Breast epithelium (tissue), 4 donors: Measurements from ENCODE around the gene ACOXL. TPM values are rescaled to one million over a fixed set of nuclear protein-coding genes. Genes with fewer than 3 reads are reported as not detected.
A peak's percentile ranks its signal among the peaks of the same experiment; 100 is the strongest.
"Not testable (repeated sequence)": the region's sequence is repeated elsewhere in the genome, so short reads cannot be mapped to it uniquely, and the experiment has no call there.

ENCODE experiments used
- DNase-seq, 2 donors: peaks; one replicate each; pipeline ENCODE4 v3.0.0-alpha.2; 2019; ENCODE audit warnings: low spot score in 2 of 2
- H3K27ac ChIP-seq, 2 donors: fragments of 200-600 bp; sonication (generic) in 1 of 2; one replicate each; pipeline ENCODE4 v1.5.1; 2016 to 2019; ENCODE audit warnings: mild to moderate bottlenecking in 1 of 2
- H3K27me3 ChIP-seq, 2 donors: fragments of 200-600 bp; sonication (generic) in 1 of 2; one replicate each; pipeline versions ENCODE4 v1.5.1 to v1.6.0; 2017 to 2019; ENCODE audit warnings: control low read depth in 1 of 2, mild to moderate bottlenecking in 1 of 2
- H3K36me3 ChIP-seq: fragments of 200-600 bp; one replicate; pipeline ENCODE4 v1.5.1; 2019
- H3K4me1 ChIP-seq, 2 donors: fragments of 200-600 bp; sonication (generic); one replicate each; pipeline ENCODE4 v1.5.1; 2016 to 2019; ENCODE audit warnings: control low read depth in 1 of 2
- H3K4me3 ChIP-seq, 3 donors: fragments of 200-600 bp; sonication (generic); 1 replicate in 2 of 3; 2 replicates in 1 of 3; pipeline ENCODE4 v1.5.1; 2016 to 2019; ENCODE audit warnings: mild to moderate bottlenecking in 3 of 3, moderate library complexity in 2 of 3
- H3K9me3 ChIP-seq, 2 donors: fragments of 200-600 bp; sonication (generic) in 1 of 2; one replicate each; pipeline ENCODE4 v1.5.1; 2016 to 2019; ENCODE audit warnings: control low read depth in 1 of 2
- POLR2A ChIP-seq: fragments of 450-650 bp; IDR thresholded peaks from one replicate; pipeline ENCODE4 v1.6.1; 2016; ENCODE audit warnings: antibody characterized with exemption, mild to moderate bottlenecking, moderate library complexity
- POLR2AphosphoS5 ChIP-seq, 3 donors: sonication (generic); formaldehyde crosslinking; IDR thresholded peaks; one replicate each; pipeline ENCODE4 v1.6.1; 2017; ENCODE audit warnings: antibody characterized with exemption in 3 of 3
- intact Hi-C: fragments of 100-400 bp; cut with DNase I; formaldehyde crosslinking; loops from one replicate; pipeline ENCODE4 v1.15.1; 2023; ENCODE audit warnings: low total_unique reads
- total RNA-seq, 3 donors: library from RNA; depleted of rRNA; stranded (reverse); fragments of >200 nt; gene quantifications; one replicate each; pipeline ENCODE4 v1.1.0, GENCODE V29; 2016
- TF ChIP-seq, protein P1 (sequence below), 3 donors: fragments of 450-650 bp; IDR thresholded peaks; one replicate each; pipeline ENCODE4 v1.5.1; 2016 to 2017; ENCODE audit warnings: antibody characterized with exemption in 3 of 3, mild to moderate bottlenecking in 3 of 3, moderate library complexity in 3 of 3

Gene ACOXL
- not detected for total RNA-seq

DNA sequence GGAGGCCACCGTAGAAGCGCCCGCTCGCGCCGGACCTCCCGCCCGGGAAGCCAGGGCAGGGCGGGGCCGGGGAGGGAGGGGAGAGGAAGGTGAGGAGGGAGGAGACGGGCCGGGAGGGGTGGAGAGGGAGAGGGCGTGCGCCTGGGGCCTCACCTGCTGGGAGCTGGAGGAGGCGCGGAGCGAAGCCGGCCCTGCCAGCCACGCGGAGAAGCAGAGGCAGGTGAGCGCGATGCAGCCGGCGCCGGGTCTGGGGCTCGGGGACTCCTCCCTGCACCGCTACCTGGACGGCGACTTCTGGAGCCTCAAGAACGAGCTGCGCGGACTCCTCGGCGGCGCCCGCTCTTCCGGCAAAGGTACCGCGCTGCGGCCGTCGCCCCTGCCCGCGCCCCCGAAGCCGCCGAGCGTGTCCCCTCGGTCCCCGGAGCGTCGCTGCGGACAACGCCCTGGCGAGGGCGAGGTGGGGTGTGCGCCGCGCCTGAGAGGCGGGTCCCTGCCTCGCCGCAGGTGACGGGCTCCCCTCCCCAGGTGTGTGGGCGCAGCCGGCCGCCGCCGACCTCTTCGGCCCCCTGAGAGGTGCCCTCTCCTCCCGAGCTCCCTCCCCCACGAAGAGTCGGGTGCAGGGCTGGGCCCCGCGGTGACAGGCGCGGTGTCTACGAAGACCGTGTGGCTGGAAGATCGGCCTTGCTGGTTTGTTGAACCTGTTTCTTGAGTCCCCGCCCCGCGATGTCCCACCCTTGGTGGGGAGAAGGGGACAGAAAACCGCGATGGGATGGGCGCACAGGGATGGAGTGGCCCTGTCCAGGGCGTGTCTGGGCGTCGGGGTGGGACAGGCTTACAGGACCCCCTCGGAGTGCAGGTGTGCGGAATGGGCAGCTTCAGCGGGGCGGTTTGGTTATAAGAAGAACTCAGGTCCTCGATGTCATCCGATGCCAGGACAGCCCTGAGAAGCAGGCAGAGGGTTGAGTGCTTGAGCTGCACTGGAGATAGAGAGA lies at the start of gene ACOXL:
Gene ACOXL, plus strand, starts transcription at position 152 of the 992 bp plus-strand sequence. CDS start 35,817 bp downstream, outside the sequence.
- intact Hi-C loops: no loop called here
- Histone ChIP-seq H3K4me1 (no peaks in the 10 kb centered on the region), H3K9me3 (no peaks in the 10 kb centered on the region), H3K4me3 (peak within 1 kb of the TSS in 2 of 3 donors; percentile 36 to 62), H3K36me3 (no peaks in the 10 kb centered on the region), H3K27ac (no peak within 1 kb of the TSS), H3K27me3 (peaks cover 0 to 49% of the 10 kb centered on the region in 2 donors)
- DNase-seq: no peak
- TF ChIP-seq, protein P1, sequence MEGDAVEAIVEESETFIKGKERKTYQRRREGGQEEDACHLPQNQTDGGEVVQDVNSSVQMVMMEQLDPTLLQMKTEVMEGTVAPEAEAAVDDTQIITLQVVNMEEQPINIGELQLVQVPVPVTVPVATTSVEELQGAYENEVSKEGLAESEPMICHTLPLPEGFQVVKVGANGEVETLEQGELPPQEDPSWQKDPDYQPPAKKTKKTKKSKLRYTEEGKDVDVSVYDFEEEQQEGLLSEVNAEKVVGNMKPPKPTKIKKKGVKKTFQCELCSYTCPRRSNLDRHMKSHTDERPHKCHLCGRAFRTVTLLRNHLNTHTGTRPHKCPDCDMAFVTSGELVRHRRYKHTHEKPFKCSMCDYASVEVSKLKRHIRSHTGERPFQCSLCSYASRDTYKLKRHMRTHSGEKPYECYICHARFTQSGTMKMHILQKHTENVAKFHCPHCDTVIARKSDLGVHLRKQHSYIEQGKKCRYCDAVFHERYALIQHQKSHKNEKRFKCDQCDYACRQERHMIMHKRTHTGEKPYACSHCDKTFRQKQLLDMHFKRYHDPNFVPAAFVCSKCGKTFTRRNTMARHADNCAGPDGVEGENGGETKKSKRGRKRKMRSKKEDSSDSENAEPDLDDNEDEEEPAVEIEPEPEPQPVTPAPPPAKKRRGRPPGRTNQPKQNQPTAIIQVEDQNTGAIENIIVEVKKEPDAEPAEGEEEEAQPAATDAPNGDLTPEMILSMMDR (IDR thresholded peaks at IDR 0.05): no peak
- TF ChIP-seq POLR2A (no peak), POLR2AphosphoS5 (IDR thresholded peaks at IDR 0.05) (no peak)

DNA sequence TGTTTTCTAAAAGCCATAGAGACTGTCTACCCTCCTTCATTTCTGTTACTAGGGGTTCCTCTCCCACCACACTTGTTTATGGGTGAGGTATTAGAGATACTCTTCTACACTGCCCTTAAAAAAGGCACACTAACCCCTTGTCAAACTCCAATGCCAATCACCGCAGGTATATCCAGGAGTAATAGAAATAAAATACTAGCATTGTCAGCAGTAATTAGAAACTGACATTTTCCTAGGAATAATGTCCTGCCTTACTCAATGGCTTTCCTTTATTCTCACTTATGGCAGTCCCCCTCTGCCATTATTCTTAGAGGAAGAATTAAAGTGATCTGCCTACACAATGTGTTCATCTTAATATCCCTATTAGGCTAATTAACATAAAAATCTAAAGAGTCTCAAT lies 49.5 kb upstream of the ACOXL start:
- no peaks in the 10 kb centered on the region for H3K36me3 ChIP-seq
- H3K4me1 ChIP-seq: no peaks in the 10 kb centered on the region
- intact Hi-C loops: no loop called here
- no peak overlapping the region for H3K27ac ChIP-seq
- H3K9me3 ChIP-seq: no peaks in the 10 kb centered on the region
- no peak overlapping the region for H3K4me3 ChIP-seq
- H3K27me3 ChIP-seq: no peaks in the 10 kb centered on the region
- DNase-seq: no peak
- TF ChIP-seq POLR2AphosphoS5 (IDR thresholded peaks at IDR 0.05) (no peak), POLR2A (no peak)
- TF ChIP-seq, protein P1 (IDR thresholded peaks at IDR 0.05): no peak

DNA sequence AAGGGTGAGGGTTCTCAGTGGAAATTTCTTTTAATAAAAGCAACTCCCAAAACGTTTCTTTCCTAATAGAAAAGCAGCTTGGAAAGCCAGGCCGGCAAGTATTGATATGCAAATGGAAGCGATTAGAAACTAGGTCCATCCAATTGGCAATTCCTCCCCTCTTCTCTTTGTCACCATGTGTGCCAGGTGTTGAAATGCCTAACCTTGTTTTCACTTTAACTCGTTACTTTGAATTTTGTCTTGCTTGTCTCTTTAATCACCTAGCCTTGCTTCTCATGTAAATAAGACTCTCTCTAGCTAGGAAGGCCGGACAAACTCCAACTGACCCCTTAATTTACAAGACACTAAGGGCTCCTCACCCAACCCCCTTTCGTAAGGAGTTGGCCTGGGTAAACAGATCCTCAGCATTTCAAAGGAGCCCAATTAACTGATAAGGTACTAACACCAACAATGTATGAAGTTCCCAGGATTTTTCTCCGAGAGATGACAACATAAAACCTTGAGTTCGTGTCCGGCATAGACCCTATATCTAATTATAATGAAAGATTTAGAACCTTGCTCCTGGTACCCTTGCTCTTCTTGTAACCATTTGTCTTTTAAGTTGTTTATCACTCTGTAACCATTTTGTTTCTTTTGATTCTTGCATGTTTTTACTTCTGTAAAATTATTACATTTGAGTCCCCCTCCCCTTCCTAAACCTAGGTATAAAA lies 44.4 kb upstream of the ACOXL start:
- H3K4me1 ChIP-seq, H3K4me3 ChIP-seq, H3K9me3 ChIP-seq, H3K27me3 ChIP-seq, intact Hi-C loops, H3K27ac ChIP-seq, DNase-seq, H3K36me3 ChIP-seq: not testable (repeated sequence)

DNA sequence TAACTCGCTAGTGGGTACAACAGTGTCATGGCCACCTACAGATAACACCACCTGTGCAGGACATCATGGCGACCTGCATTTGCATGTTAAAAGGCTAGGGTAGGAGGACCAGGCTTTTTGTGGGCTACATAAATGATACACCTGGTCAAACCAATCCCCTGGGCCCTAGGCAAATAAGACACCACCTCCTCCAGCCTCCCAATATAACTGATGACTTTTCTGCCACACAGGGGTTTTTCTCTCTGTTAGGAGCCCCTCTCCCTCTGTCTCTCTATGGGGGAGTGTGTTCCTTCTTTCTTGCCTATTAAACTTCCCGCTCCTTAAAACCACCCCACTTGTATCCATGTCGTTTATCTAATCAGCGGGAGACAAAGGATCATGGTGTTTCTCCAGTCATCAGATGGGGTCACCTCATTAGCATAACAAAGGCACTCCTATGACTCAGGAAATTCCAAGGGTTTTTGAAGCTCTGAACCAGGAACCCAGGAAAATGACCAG lies 43.7 kb upstream of the ACOXL start:
- intact Hi-C loops: no loop called here
- Histone ChIP-seq H3K27me3 (no peaks in the 10 kb centered on the region), H3K27ac (no peak overlapping the region), H3K4me3 (no peak overlapping the region), H3K36me3 (no peaks in the 10 kb centered on the region), H3K9me3 (no peaks in the 10 kb centered on the region), H3K4me1 (no peaks in the 10 kb centered on the region)
- DNase-seq: no peak
- TF ChIP-seq POLR2A (no peak), POLR2AphosphoS5 (IDR thresholded peaks at IDR 0.05) (no peak)
- TF ChIP-seq, protein P1 (IDR thresholded peaks at IDR 0.05): no peak

DNA sequence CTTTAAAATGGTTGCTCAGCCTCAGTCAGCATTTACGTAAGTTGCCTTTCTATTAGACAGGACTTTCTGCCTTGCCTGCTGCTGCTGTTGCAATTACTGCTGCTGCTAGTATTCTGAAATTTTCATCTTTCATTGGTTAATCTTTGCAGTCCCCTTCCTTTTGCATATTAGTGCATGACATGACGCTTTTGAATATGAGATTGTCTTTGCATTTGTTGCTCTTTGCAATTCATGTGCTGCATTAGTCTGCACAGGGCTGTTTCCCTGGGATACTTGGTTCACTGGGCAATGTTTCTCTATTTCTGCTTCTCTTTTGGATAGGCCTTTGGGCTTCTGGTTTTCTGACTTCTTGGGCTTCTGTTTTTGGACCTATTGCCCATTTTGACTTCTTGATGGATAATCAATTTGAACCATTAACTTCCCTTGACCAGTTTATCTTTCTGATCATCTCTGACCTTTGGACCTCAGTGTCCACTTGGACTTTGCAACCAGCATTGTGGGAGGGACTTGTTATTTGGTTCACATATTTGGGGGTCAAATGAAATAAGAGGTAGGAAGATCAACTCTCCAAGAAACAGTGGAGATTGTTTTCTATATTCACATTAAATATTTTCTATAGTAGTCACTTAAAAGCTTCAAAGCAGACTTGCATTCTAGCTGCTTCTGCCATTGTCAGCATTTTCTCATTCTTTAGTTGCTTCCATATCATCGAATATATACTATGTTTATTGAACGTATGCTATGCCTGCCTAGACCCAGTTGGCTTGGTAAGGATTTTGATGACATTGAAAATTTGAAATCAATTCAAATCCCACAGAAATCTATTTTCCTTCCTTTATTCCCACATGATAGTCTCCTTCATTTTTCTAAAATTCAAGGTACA lies 42.0 kb upstream of the ACOXL start:
- no peak for DNase-seq
- TF ChIP-seq POLR2A: no peak
- TF ChIP-seq, protein P1 (IDR thresholded peaks at IDR 0.05): no peak
- TF ChIP-seq POLR2AphosphoS5 (IDR thresholded peaks at IDR 0.05): no peak
- Histone ChIP-seq H3K4me1 (no peaks in the 10 kb centered on the region), H3K4me3 (no peak overlapping the region), H3K9me3 (no peaks in the 10 kb centered on the region), H3K27me3 (no peaks in the 10 kb centered on the region), H3K27ac (no peak overlapping the region), H3K36me3 (no peaks in the 10 kb centered on the region)
- intact Hi-C loops: no loop called here
